B cell (primary cell): Measurements from ENCODE around the gene AKT2. TPM values are rescaled to one million over a fixed set of nuclear protein-coding genes. Genes with fewer than 3 reads are reported as not detected.

ENCODE experiments used
- ATAC-seq: fragments of 200-7000 bp; cut with Tn5 transposase; one replicate; pipeline ENCODE4 v1.10.0; 2021; ENCODE audit warnings: low read depth, mild to moderate bottlenecking, moderate number of reproducible peaks, moderate library complexity
- CTCF ChIA-PET: fragments of 350-600 bp; sonication (Branson Sonifier 250); formaldehyde crosslinking; loops from one replicate; lab custom pipeline; 2021; ENCODE audit warnings: antibody characterized with exemption, inconsistent platforms; lab: Charles Lee
- POLR2A ChIA-PET: fragments of 350-600 bp; sonication (Branson Sonifier 250); formaldehyde crosslinking; loops from one replicate; lab custom pipeline; 2021; ENCODE audit warnings: antibody characterized with exemption; lab: Charles Lee
- DNase-seq: peaks from one replicate; pipeline ENCODE4 v3.0.0; 2013
- H2AFZ ChIP-seq: 2 replicates; pipeline ENCODE4 v1.6.1; 2012; ENCODE audit warnings: mild to moderate bottlenecking, low read depth, low read length; ENCODE audit not compliant: insufficient read depth, poor library complexity, severe bottlenecking
- H3K27ac ChIP-seq, 2 donors: 1 replicate in 1 of 2; 2 replicates in 1 of 2; pipeline ENCODE4 v1.5.1; 2012 to 2013; ENCODE audit warnings: low read length in 2 of 2, mild to moderate bottlenecking in 2 of 2, moderate library complexity in 1 of 2
- H3K27me3 ChIP-seq, 4 experiments: fragments of 200-600 bp in 1 of 4; sonication (generic) in 1 of 4; replicated peaks in 1 of 4; 1 replicate in 2 of 4; 2 replicates in 2 of 4; pipeline versions ENCODE4 v1.6.1 to v1.7.0; 2013 to 2016; ENCODE audit warnings: low read length in 3 of 4, mild to moderate bottlenecking in 2 of 4, mixed read lengths in 1 of 4, moderate library complexity in 1 of 4; ENCODE audit not compliant: insufficient read depth in 4 of 4, control insufficient read depth in 3 of 4; ENCODE audit errors: control extremely low read depth in 1 of 4
- H3K36me3 ChIP-seq, 2 experiments: replicated peaks in 1 of 2; 1 replicate in 1 of 2; 2 replicates in 1 of 2; pipeline versions ENCODE4 v1.6.1 to v1.7.1; 2013; ENCODE audit warnings: low read length in 1 of 2; ENCODE audit not compliant: insufficient read depth in 2 of 2, control insufficient read depth in 1 of 2; ENCODE audit errors: control extremely low read depth in 1 of 2, extremely low read depth in 1 of 2
- H3K4me1 ChIP-seq, 2 donors: fragments of 200-600 bp in 1 of 2; sonication (generic) in 1 of 2; 1 replicate in 1 of 2; 2 replicates in 1 of 2; pipeline versions ENCODE4 v1.5.1 to v1.6.1; 2013 to 2017; ENCODE audit warnings: low read length in 2 of 2; ENCODE audit not compliant: control insufficient read depth in 2 of 2, insufficient read depth in 2 of 2
- H3K4me2 ChIP-seq: replicated peaks from 2 replicates; pipeline ENCODE3; 2012; ENCODE audit warnings: mild to moderate bottlenecking, low read depth, low read length; ENCODE audit not compliant: poor library complexity, severe bottlenecking
- H3K4me3 ChIP-seq, 5 experiments: fragments of 200-600 bp in 1 of 5; sonication (generic) in 1 of 5; 1 replicate in 3 of 5; 2 replicates in 2 of 5; pipeline versions ENCODE4 v1.5.1 to v1.7.0; 2011 to 2016; ENCODE audit warnings: low read length in 4 of 5, mild to moderate bottlenecking in 4 of 5, low read depth in 2 of 5, control low read depth in 1 of 5, moderate library complexity in 1 of 5; ENCODE audit not compliant: insufficient read depth in 1 of 5; ENCODE audit errors: control extremely low read depth in 1 of 5, extremely low read depth in 1 of 5
- H3K79me2 ChIP-seq: fragments of 200-600 bp; sonication (generic); one replicate; pipeline ENCODE4 v1.6.0; 2016; ENCODE audit warnings: low read length; ENCODE audit not compliant: control insufficient read depth, insufficient read depth
- H3K9ac ChIP-seq: fragments of 200-600 bp; sonication (generic); 2 replicates; pipeline ENCODE4 v1.6.1; 2017; ENCODE audit warnings: mild to moderate bottlenecking, low read length, moderate library complexity
- H3K9me3 ChIP-seq, 3 donors: one replicate each; pipeline versions ENCODE4 v1.6.1 to v1.7.1; 2013; ENCODE audit warnings: low read length in 2 of 3; ENCODE audit not compliant: control insufficient read depth in 2 of 3, insufficient read depth in 1 of 3; ENCODE audit errors: control extremely low read depth in 1 of 3
- H4K20me1 ChIP-seq: 2 replicates; pipeline ENCODE4 v1.6.0; 2012; ENCODE audit warnings: mild to moderate bottlenecking, low read length; ENCODE audit not compliant: insufficient read depth, control insufficient read depth, poor library complexity, severe bottlenecking
- H3K27ac Mint-ChIP-seq: one replicate; pipeline ENCODE4 v1.8.0; 2021; ENCODE audit warnings: mixed read lengths
- H3K27me3 Mint-ChIP-seq: one replicate; pipeline ENCODE4 v1.8.0; 2021; ENCODE audit warnings: mixed read lengths
- H3K4me1 Mint-ChIP-seq: one replicate; pipeline ENCODE4 v1.8.0; 2021; ENCODE audit warnings: mixed read lengths
- H3K4me3 Mint-ChIP-seq: one replicate; pipeline ENCODE4 v1.8.0; 2021; ENCODE audit warnings: mixed read lengths
- H3K9me3 Mint-ChIP-seq: one replicate; pipeline ENCODE4 v1.8.0; 2022; ENCODE audit warnings: mixed read lengths; ENCODE audit not compliant: insufficient read depth
- CTCF ChIP-seq: fragments of 200-600 bp; IDR thresholded peaks from one replicate; pipeline ENCODE4 v1.8.0; 2022; ENCODE audit warnings: antibody characterized with exemption, mild to moderate bottlenecking
- EZH2 ChIP-seq: IDR thresholded peaks from 2 replicates; pipeline ENCODE4 v1.6.1; 2012; ENCODE audit warnings: borderline replicate concordance, low read depth, mild to moderate bottlenecking, moderate library complexity, low read length; ENCODE audit not compliant: insufficient read depth, poor library complexity, severe bottlenecking
- WGBS: methylation state at CpG from one replicate; pipeline ENCODE4 v1.1.5; 2013; ENCODE audit warnings: missing lambda C conversion rate; ENCODE audit not compliant: insufficient coverage; 5-methylcytosine and 5-hydroxymethylcytosine counted together
- intact Hi-C: fragments of 100-400 bp; cut with micrococcal nuclease; formaldehyde crosslinking; loops from one replicate; pipeline ENCODE4 v1.10.0; 2022
- polyA plus RNA-seq: library from polyadenylated mRNA; depleted of rRNA; stranded (reverse); fragments of >200 nt; gene quantifications from 2 replicates; pipeline ENCODE4 v1.2.3, GENCODE V29; 2012
- total RNA-seq, 2 donors: library from RNA; stranded (reverse); fragments of 120-200 nt in 1 of 2; gene quantifications; 1 replicate in 1 of 2; 2 replicates in 1 of 2; pipeline versions ENCODE4 v1.2.3 to v1.2.4, GENCODE V29; 2013 to 2022

The AKT2 gene
- total and polyA plus RNA-seq, 2 donors (not counting 1 experiment from before 2014, with no cell fraction given): 195 to 243 TPM

DNA sequence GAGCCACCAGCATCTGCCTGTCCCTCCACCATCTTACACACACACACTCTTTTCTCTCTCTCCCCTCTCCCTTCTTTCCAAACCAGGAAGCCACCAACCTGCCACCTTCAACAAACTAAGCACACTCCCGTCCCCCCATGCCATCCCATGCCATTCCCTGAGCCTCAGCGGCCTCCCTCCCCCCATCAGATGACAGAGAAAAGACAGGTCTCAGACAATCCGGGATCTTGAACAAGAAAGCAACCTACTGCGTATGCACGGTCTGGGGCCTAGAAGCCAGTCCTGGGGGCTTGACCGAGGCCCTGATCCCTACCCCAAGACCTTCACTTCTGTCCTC is 19.4 kb downstream of the AKT2 start:
- Histone ChIP-seq H3K4me2 (no peak overlapping the region), H3K27me3 (no peaks in the 10 kb centered on the region), H3K9me3 (peaks cover 0 to 4% (median 0%) of the 10 kb centered on the region in 3 donors), H2AFZ (no peak overlapping the region), H3K36me3 (peaks cover 0 to 44% of the 10 kb centered on the region in 2 experiments), H3K79me2 (peaks cover 97% of the 10 kb centered on the region), H3K9ac (no peak overlapping the region), H3K4me3 (no peak overlapping the region), H3K27ac (no peak overlapping the region), H4K20me1 (peaks cover 94% of the 10 kb centered on the region), H3K4me1 (peaks cover 0 to 9% of the 10 kb centered on the region in 2 donors)
- Mint-ChIP-seq H3K27me3 (no peaks in the 10 kb centered on the region), H3K4me3 (no peak overlapping the region), H3K27ac (no peak overlapping the region), H3K9me3 (no peaks in the 10 kb centered on the region), H3K4me1 (peaks cover 37% of the 10 kb centered on the region)
- ChIA-PET CTCF (no interaction called here), POLR2A (no interaction called here)
- 97% methylated on average over 6 of the region's 6 CpGs for WGBS
- ATAC-seq (no peak), DNase-seq (no peak)
- TF ChIP-seq EZH2: no peak
- TF ChIP-seq CTCF: no peak
- intact Hi-C loops: no loop called here

GRCh38 chr19:40265055-40265762 is 19.9 kb downstream of the AKT2 start:
- WGBS: 96% methylated on average over 22 of the region's 22 CpGs
- H3K4me3 Mint-ChIP-seq: no peak overlapping the region
- Histone ChIP-seq H4K20me1 (peaks cover 90% of the 10 kb centered on the region), H3K27ac (no peak overlapping the region), H3K27me3 (no peaks in the 10 kb centered on the region), H3K4me2 (no peak overlapping the region), H3K79me2 (peaks cover 95% of the 10 kb centered on the region), H3K4me1 (peaks cover 0 to 9% of the 10 kb centered on the region in 2 donors), H3K36me3 (peaks cover 0 to 41% of the 10 kb centered on the region in 2 experiments), H3K9ac (no peak overlapping the region), H3K4me3 (no peak overlapping the region), H2AFZ (no peak overlapping the region), H3K9me3 (peaks cover 0 to 4% (median 0%) of the 10 kb centered on the region in 3 donors)
- CTCF ChIA-PET: no interaction called here
- ATAC-seq (no peak), DNase-seq (no peak)
- POLR2A ChIA-PET: no interaction called here
- H3K27ac Mint-ChIP-seq: peak overlapping the region; percentile 41
- intact Hi-C loops: no loop called here
- H3K4me1 Mint-ChIP-seq: peaks cover 36% of the 10 kb centered on the region
- TF ChIP-seq CTCF: no peak
- H3K9me3 Mint-ChIP-seq: no peaks in the 10 kb centered on the region
- H3K27me3 Mint-ChIP-seq: no peaks in the 10 kb centered on the region
